ENCODE data around the gene TNPO2. TPM values are rescaled to one million over a fixed set of nuclear protein-coding genes. Genes with fewer than 3 reads are reported as not detected.

Gene TNPO2
- total and polyA plus RNA-seq, 2 of the 13 experiments (the other 11 are each of a cell fraction or from before 2014, with no cell fraction given): 31.7 to 61.0 TPM

- TF ChIP-seq AKAP8 (CRISPR knock-in tag; IDR thresholded peaks at IDR 0.05) (peak; percentile 91), ZNF747 (CRISPR knock-in tag; IDR thresholded peaks at IDR 0.05; ENCODE audit: borderline replicate concordance) (peak; percentile 82; the same call in 1 of the 2 replicates), PCBP1 (IDR thresholded peaks at IDR 0.05; ENCODE audit: borderline replicate concordance, low read depth, low read length) (no peak), SRSF4 (IDR thresholded peaks at IDR 0.05; ENCODE audit: low read depth, low read length, poor library complexity, severe bottlenecking) (no peak), ZNF770 (CRISPR knock-in tag; IDR thresholded peaks at IDR 0.05) (no peak), HNF4A (CRISPR knock-in tag; IDR thresholded peaks at IDR 0.05) (no peak), USF2 (IDR thresholded peaks at IDR 0.05; ENCODE audit: low read depth, low read length) (no peak), USF2 (CRISPR knock-in tag; IDR thresholded peaks at IDR 0.05; ENCODE audit: borderline replicate concordance) (no peak), ZNF160 (CRISPR knock-in tag; IDR thresholded peaks at IDR 0.05) (0 out of 2 replicates have a peak, but pooled peaks have one; percentile 59), FOXC1 (CRISPR knock-in tag; IDR thresholded peaks at IDR 0.05; ENCODE audit: borderline replicate concordance) (no peak; the same call in 1 of the 2 replicates)
Measured at GRCh38 chr19:12696366-12697335, 27.1 kb downstream of the TNPO2 start, which contains the start of gene FBXW9 (continued).
